Measurements from ENCODE around the gene TJP3.
A peak's percentile ranks its signal among the peaks of the same experiment; 100 is the strongest.
"Not testable (repeated sequence)": the region's sequence is repeated elsewhere in the genome, so short reads cannot be mapped to it uniquely, and the experiment has no call there.

Gene TJP3

GRCh38 chr19:3664879-3665642 lies 43.1 kb upstream of the TJP3 start:
- Histone ChIP-seq H3K4me3 (ENCODE audit: insufficient read length, low read depth) (no peak overlapping the region), H3K4me1 (ENCODE audit: insufficient read depth, insufficient read length) (peaks cover 25% of the 10 kb centered on the region), H3K36me3 (ENCODE audit: insufficient read depth, insufficient read length, low read length) (peaks cover 67% of the 10 kb centered on the region), H3K27me3 (ENCODE audit: insufficient read depth, insufficient read length) (no peaks in the 10 kb centered on the region), H3K9me3 (ENCODE audit: insufficient read depth, low read length) (no peaks in the 10 kb centered on the region), H3K9ac (ENCODE audit: insufficient read length, low read depth) (peak overlapping the region; percentile 72)
- no peak for TF ChIP-seq YY1 (IDR thresholded peaks at IDR 0.05; ENCODE audit: insufficient read depth, insufficient read length)
- TF ChIP-seq ZNF274 (IDR thresholded peaks at IDR 0.05; ENCODE audit: low read depth, low read length), result no peak
- TF ChIP-seq SUZ12 (IDR thresholded peaks at IDR 0.05; ENCODE audit: extremely low read depth, insufficient read depth, insufficient read length), result no peak
- DNase-seq (ENCODE audit: low read depth, low spot score), result no peak

- Histone ChIP-seq H3K36me3 (ENCODE audit: insufficient read depth, insufficient read length, low read length) (peaks cover 60% of the 10 kb centered on the region), H3K9me3 (ENCODE audit: insufficient read depth, low read length) (no peaks in the 10 kb centered on the region), H3K9ac (ENCODE audit: insufficient read length, low read depth) (peak overlapping the region; percentile 72), H3K4me1 (ENCODE audit: insufficient read depth, insufficient read length) (peaks cover 31% of the 10 kb centered on the region), H3K4me3 (ENCODE audit: insufficient read length, low read depth) (no peak overlapping the region), H3K27me3 (ENCODE audit: insufficient read depth, insufficient read length) (no peaks in the 10 kb centered on the region)
- no peak for DNase-seq (ENCODE audit: low read depth, low spot score)
- no peak for TF ChIP-seq SUZ12 (IDR thresholded peaks at IDR 0.05; ENCODE audit: extremely low read depth, insufficient read depth, insufficient read length)
- TF ChIP-seq ZNF274 (IDR thresholded peaks at IDR 0.05; ENCODE audit: low read depth, low read length), result no peak
- no peak for TF ChIP-seq YY1 (IDR thresholded peaks at IDR 0.05; ENCODE audit: insufficient read depth, insufficient read length)
Measured at GRCh38 chr19:3665681-3666544, 42.3 kb upstream of the TJP3 start.

- not testable (repeated sequence) for DNase-seq (ENCODE audit: low read depth, low spot score); H3K27me3 ChIP-seq (ENCODE audit: insufficient read depth, insufficient read length); H3K9me3 ChIP-seq (ENCODE audit: insufficient read depth, low read length); H3K9ac ChIP-seq (ENCODE audit: insufficient read length, low read depth); H3K4me3 ChIP-seq (ENCODE audit: insufficient read length, low read depth)
- Histone ChIP-seq H3K36me3 (ENCODE audit: insufficient read depth, insufficient read length, low read length) (peaks cover 58% of the 10 kb centered on the region), H3K4me1 (ENCODE audit: insufficient read depth, insufficient read length) (peaks cover 36% of the 10 kb centered on the region)
Measured at GRCh38 chr19:3666545-3666856, 41.7 kb upstream of the TJP3 start.

- Histone ChIP-seq H3K36me3 (ENCODE audit: insufficient read depth, insufficient read length, low read length) (peaks cover 51% of the 10 kb centered on the region), H3K4me1 (ENCODE audit: insufficient read depth, insufficient read length) (peaks cover 39% of the 10 kb centered on the region), H3K9ac (ENCODE audit: insufficient read length, low read depth) (no peak overlapping the region), H3K4me3 (ENCODE audit: insufficient read length, low read depth) (no peak overlapping the region), H3K9me3 (ENCODE audit: insufficient read depth, low read length) (no peaks in the 10 kb centered on the region), H3K27me3 (ENCODE audit: insufficient read depth, insufficient read length) (no peaks in the 10 kb centered on the region)
- DNase-seq (ENCODE audit: low read depth, low spot score), result no peak
- TF ChIP-seq SUZ12 (IDR thresholded peaks at IDR 0.05; ENCODE audit: extremely low read depth, insufficient read depth, insufficient read length) (no peak), ZNF274 (IDR thresholded peaks at IDR 0.05; ENCODE audit: low read depth, low read length) (no peak), YY1 (IDR thresholded peaks at IDR 0.05; ENCODE audit: insufficient read depth, insufficient read length) (no peak)
Measured at GRCh38 chr19:3667037-3667638, 41.0 kb upstream of the TJP3 start.

GRCh38 chr19:3667766-3668165 lies 40.4 kb upstream of the TJP3 start:
- Histone ChIP-seq H3K36me3 (ENCODE audit: insufficient read depth, insufficient read length, low read length) (peaks cover 47% of the 10 kb centered on the region), H3K9me3 (ENCODE audit: insufficient read depth, low read length) (no peaks in the 10 kb centered on the region), H3K27me3 (ENCODE audit: insufficient read depth, insufficient read length) (no peaks in the 10 kb centered on the region), H3K9ac (ENCODE audit: insufficient read length, low read depth) (peak overlapping the region; percentile 63), H3K4me3 (ENCODE audit: insufficient read length, low read depth) (no peak overlapping the region), H3K4me1 (ENCODE audit: insufficient read depth, insufficient read length) (peaks cover 44% of the 10 kb centered on the region)
- no peak for DNase-seq (ENCODE audit: low read depth, low spot score)
- no peak for TF ChIP-seq SUZ12 (IDR thresholded peaks at IDR 0.05; ENCODE audit: extremely low read depth, insufficient read depth, insufficient read length)
- no peak for TF ChIP-seq YY1 (IDR thresholded peaks at IDR 0.05; ENCODE audit: insufficient read depth, insufficient read length)
- no peak for TF ChIP-seq ZNF274 (IDR thresholded peaks at IDR 0.05; ENCODE audit: low read depth, low read length)

- H3K9me3 ChIP-seq (ENCODE audit: insufficient read depth, low read length), result no peaks in the 10 kb centered on the region
- no peak for TF ChIP-seq SUZ12 (IDR thresholded peaks at IDR 0.05; ENCODE audit: extremely low read depth, insufficient read depth, insufficient read length)
- no peak for TF ChIP-seq YY1 (IDR thresholded peaks at IDR 0.05; ENCODE audit: insufficient read depth, insufficient read length)
- no peak for TF ChIP-seq ZNF274 (IDR thresholded peaks at IDR 0.05; ENCODE audit: low read depth, low read length)
- DNase-seq (ENCODE audit: low read depth, low spot score), result no peak
- H3K4me1 ChIP-seq (ENCODE audit: insufficient read depth, insufficient read length), result peaks cover 50% of the 10 kb centered on the region
- H3K4me3 ChIP-seq (ENCODE audit: insufficient read length, low read depth), result no peak overlapping the region
- H3K27me3 ChIP-seq (ENCODE audit: insufficient read depth, insufficient read length), result no peaks in the 10 kb centered on the region
- peak overlapping the region; percentile 63 for H3K9ac ChIP-seq (ENCODE audit: insufficient read length, low read depth)
- peaks cover 40% of the 10 kb centered on the region for H3K36me3 ChIP-seq (ENCODE audit: insufficient read depth, insufficient read length, low read length)
Measured at GRCh38 chr19:3668331-3669081, 39.7 kb upstream of the TJP3 start.
